Endothelial cell of umbilical vein (primary cell): Measurements from ENCODE around the gene SERTAD1. TPM values are rescaled to one million over a fixed set of nuclear protein-coding genes. Genes with fewer than 3 reads are reported as not detected.
"Not testable (repeated sequence)": the region's sequence is repeated elsewhere in the genome, so short reads cannot be mapped to it uniquely, and the experiment has no call there.

ENCODE experiments used
- BruUV-seq: library from RNA; stranded (reverse); fragments of 400-500 nt; replicated peaks from 2 replicates; lab custom pipeline; 2021; lab: Mats Ljungman, UMichigan
- CTCF ChIA-PET: fragments of 300-600, 350-600 bp; sonication (Branson Sonifier 250); formaldehyde crosslinking; loops from one replicate; lab custom pipeline; 2021; ENCODE audit warnings: antibody characterized with exemption, inconsistent platforms; lab: Charles Lee
- POLR2A ChIA-PET: fragments of 300-600, 350-600 bp; sonication (Branson Sonifier 250); formaldehyde crosslinking; loops from one replicate; lab custom pipeline; 2021; ENCODE audit warnings: antibody characterized with exemption, inconsistent platforms; lab: Charles Lee
- DNase-seq: peaks from one replicate; pipeline ENCODE4 v3.0.0-alpha.2; 2011; ENCODE audit warnings: low read depth, low spot score
- FAIRE-seq: peaks from 2 replicates; lab custom pipeline; 2011; peaks lifted over from hg19 to GRCh38; lab: Jason Lieb, UNC
- H2AFZ ChIP-seq: 2 replicates; pipeline ENCODE4 v1.6.0; 2012; ENCODE audit warnings: low read depth, low read length, control low read depth, inconsistent platforms
- H3K27ac ChIP-seq: 2 replicates; pipeline ENCODE4 v1.5.1; 2011; ENCODE audit warnings: low read depth, mild to moderate bottlenecking, control low read depth, low read length, moderate library complexity; ENCODE audit not compliant: insufficient read depth
- H3K27me3 ChIP-seq, 2 experiments: 2 replicates each; pipeline versions ENCODE4 v1.6.0 to v1.6.1; 2011; ENCODE audit warnings: low read length in 2 of 2, mixed read lengths in 1 of 2; ENCODE audit not compliant: control insufficient read depth in 2 of 2, insufficient read depth in 2 of 2
- H3K36me3 ChIP-seq, 2 experiments: 2 replicates in 1 of 2; 3 replicates in 1 of 2; pipeline ENCODE4 v1.5.1; 2011; ENCODE audit warnings: low read length in 2 of 2, mild to moderate bottlenecking in 1 of 2, moderate library complexity in 1 of 2; ENCODE audit not compliant: control insufficient read depth in 2 of 2, insufficient read depth in 2 of 2; ENCODE audit errors: extremely low read depth in 1 of 2
- H3K4me1 ChIP-seq: 3 replicates; pipeline ENCODE4 v1.5.1; 2011; ENCODE audit warnings: mild to moderate bottlenecking, low read length; ENCODE audit not compliant: control insufficient read depth, insufficient read depth; ENCODE audit errors: extremely low read depth
- H3K4me2 ChIP-seq: 2 replicates; pipeline ENCODE4 v1.6.1; 2011; ENCODE audit warnings: low read length, control low read depth, mixed read lengths; ENCODE audit not compliant: insufficient read depth
- H3K4me3 ChIP-seq, 3 experiments: fragments of 200-600 bp in 1 of 3; sonication (generic), shearing (Covaris generic) in 1 of 3; replicated peaks in 1 of 3; 2 replicates each; pipeline ENCODE4 v1.5.1; 2011 to 2016; ENCODE audit warnings: control low read depth in 3 of 3, low read length in 3 of 3, mild to moderate bottlenecking in 2 of 3, inconsistent platforms in 1 of 3, low read depth in 1 of 3, moderate library complexity in 1 of 3; ENCODE audit not compliant: insufficient read depth in 1 of 3
- H3K79me2 ChIP-seq: 2 replicates; pipeline ENCODE4 v1.6.0; 2012; ENCODE audit warnings: low read length, inconsistent platforms; ENCODE audit not compliant: control insufficient read depth, insufficient read depth
- H3K9ac ChIP-seq: replicated peaks from 2 replicates; pipeline ENCODE3; 2011; ENCODE audit warnings: low read length, control low read depth; ENCODE audit not compliant: insufficient read depth; ENCODE audit errors: extremely low read depth
- H3K9me1 ChIP-seq: replicated peaks from 3 replicates; pipeline ENCODE4 v1.6.0; 2011; ENCODE audit warnings: mild to moderate bottlenecking, low read length; ENCODE audit not compliant: control insufficient read depth, insufficient read depth; ENCODE audit errors: extremely low read depth
- H3K9me3 ChIP-seq: replicated peaks from 2 replicates; pipeline ENCODE4 v1.5.1; 2012; ENCODE audit warnings: low read length, inconsistent platforms; ENCODE audit not compliant: control insufficient read depth, insufficient read depth
- H4K20me1 ChIP-seq: replicated peaks from 2 replicates; pipeline ENCODE3; 2011; ENCODE audit warnings: mild to moderate bottlenecking, low read length; ENCODE audit not compliant: control insufficient read depth, insufficient read depth; ENCODE audit errors: extremely low read depth
- GATA2 ChIP-seq: IDR thresholded peaks from 2 replicates; pipeline ENCODE4 v1.7.0; 2011; ENCODE audit warnings: low read depth, mild to moderate bottlenecking, moderate library complexity, mixed read lengths, low read length; ENCODE audit not compliant: insufficient read length, insufficient read depth
- POLR2AphosphoS5 ChIP-seq: IDR thresholded peaks from 2 replicates; pipeline ENCODE4 v1.6.1; 2012; ENCODE audit warnings: low read depth, mild to moderate bottlenecking, control low read depth, low read length, moderate library complexity; ENCODE audit not compliant: insufficient read depth
- dilution Hi-C: fragments of 300-500 bp; cut with MboI; formaldehyde crosslinking; loops from one replicate; pipeline ENCODE4 v1.15.0; 2019; ENCODE audit warnings: low sequenced_read_pairs; ENCODE audit not compliant: extremely low pct_ligation_motif_present
- intact Hi-C: fragments of 100-400 bp; cut with micrococcal nuclease; formaldehyde crosslinking; loops from one replicate; pipeline ENCODE4 v1.10.0; 2022
- polyA plus RNA-seq, 4 experiments: library from polyadenylated mRNA; depleted of rRNA in 3 of 4; stranded (reverse) in 3 of 4; unstranded in 1 of 4; fragments of >200 nt; gene quantifications; 2 replicates each; pipeline versions ENCODE4 v1.2.1 to v1.2.3, GENCODE V29; 2011 to 2012; ENCODE audit warnings: missing spikeins in 1 of 4
- total RNA-seq: library from RNA; stranded (reverse); gene quantifications from 2 replicates; pipeline ENCODE4 v1.2.3, GENCODE V29; 2021
- TF ChIP-seq, protein P1 (sequence below): IDR thresholded peaks from 2 replicates; pipeline ENCODE4 v1.6.1; 2011; ENCODE audit not compliant: insufficient read depth, insufficient read length

SERTAD1 gene
- total and polyA plus RNA-seq, 2 donors (not counting 3 experiments of a cell fraction or from before 2014, with no cell fraction given): 8.8 to 15.3 TPM

DNA sequence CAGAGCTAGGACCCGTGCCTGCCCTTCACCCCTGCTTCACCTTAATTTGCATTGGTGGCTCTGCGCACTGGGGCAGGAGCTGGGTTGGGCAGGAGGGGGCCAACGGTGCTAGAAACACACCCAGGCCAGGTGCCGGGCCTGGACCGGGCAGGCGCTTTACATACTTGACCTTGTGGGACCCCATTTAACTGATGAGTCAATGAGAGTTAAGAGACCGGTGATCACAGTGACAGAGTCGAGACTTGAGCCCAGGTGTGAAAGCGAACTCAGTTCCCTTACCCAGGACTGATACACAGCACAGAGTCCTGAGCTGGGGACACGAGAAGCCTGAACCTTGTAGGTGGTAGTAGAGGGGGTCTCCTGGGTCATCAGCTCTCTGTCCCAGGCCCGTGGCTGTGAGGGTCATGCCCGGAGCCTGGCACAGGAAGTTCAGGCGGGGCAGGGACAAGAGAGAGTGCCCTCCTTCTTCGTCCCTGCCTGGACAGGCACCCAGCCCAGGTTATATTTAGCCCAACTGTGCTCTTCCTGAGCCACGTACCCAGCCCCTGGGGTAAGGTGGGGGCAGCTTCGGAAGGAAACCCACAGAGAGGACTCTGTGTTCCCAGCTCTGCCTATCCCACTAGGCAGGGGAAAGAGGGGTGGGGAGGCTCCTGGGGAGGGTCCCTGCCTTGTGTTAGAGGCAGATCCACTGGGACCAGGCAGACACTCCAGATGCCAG is 14.5 kb downstream of the SERTAD1 start:
- no peaks in the 10 kb centered on the region for H3K9me3 ChIP-seq
- H3K4me2 ChIP-seq: no peak overlapping the region
- no peak for TF ChIP-seq GATA2
- H2AFZ ChIP-seq: no peak overlapping the region
- H4K20me1 ChIP-seq: no peaks in the 10 kb centered on the region
- CTCF ChIA-PET: interaction anchor here (1.8 kb wide), 1 partner anchor 9 kb away, joined by 12 read pairs; no protein-coding TSS in a partner anchor
- H3K9me1 ChIP-seq: no peaks in the 10 kb centered on the region
- H3K27ac ChIP-seq: no peak overlapping the region
- DNase-seq: no peak
- no peak overlapping the region for H3K4me3 ChIP-seq
- no peaks in the 10 kb centered on the region for H3K4me1 ChIP-seq
- POLR2A ChIA-PET: no interaction called here
- no peak for FAIRE-seq
- BruUV-seq: no TSS peak
- H3K36me3 ChIP-seq: no peaks in the 10 kb centered on the region
- no peak overlapping the region for H3K9ac ChIP-seq
- intact Hi-C loops: no loop called here
- dilution Hi-C loops: no loop called here
- H3K27me3 ChIP-seq: no peaks in the 10 kb centered on the region
- no peaks in the 10 kb centered on the region for H3K79me2 ChIP-seq

DNA sequence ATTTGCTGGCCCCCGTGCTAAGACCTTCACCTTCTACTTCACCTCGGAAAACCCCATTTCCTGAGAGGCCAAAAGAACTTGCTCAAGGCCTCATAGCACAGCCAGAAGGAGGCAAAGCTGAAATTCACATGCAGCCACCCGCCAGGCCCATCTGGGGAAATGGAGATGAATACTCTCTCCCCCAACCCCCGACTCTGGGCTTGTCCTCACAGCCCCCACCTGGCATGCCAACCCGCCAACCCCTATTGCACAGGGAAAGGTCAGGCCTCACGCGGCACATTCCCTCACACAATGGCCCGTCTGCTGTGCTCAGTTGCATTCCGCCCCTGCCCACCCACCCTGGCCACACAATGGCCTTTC is 15.8 kb downstream of the SERTAD1 start:
- no peaks in the 10 kb centered on the region for H3K9me1 ChIP-seq
- no peak overlapping the region for H3K4me3 ChIP-seq
- dilution Hi-C loops (no loop called here), intact Hi-C loops (no loop called here)
- no peaks in the 10 kb centered on the region for H3K9me3 ChIP-seq
- no peaks in the 10 kb centered on the region for H3K4me1 ChIP-seq
- H4K20me1 ChIP-seq: no peaks in the 10 kb centered on the region
- POLR2A ChIA-PET: no interaction called here
- TF ChIP-seq, protein P1, sequence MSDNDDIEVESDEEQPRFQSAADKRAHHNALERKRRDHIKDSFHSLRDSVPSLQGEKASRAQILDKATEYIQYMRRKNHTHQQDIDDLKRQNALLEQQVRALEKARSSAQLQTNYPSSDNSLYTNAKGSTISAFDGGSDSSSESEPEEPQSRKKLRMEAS: no peak
- no peak for TF ChIP-seq POLR2AphosphoS5
- no peaks in the 10 kb centered on the region for H3K79me2 ChIP-seq
- H3K36me3 ChIP-seq: no peaks in the 10 kb centered on the region
- no peaks in the 10 kb centered on the region for H3K27me3 ChIP-seq
- no peak overlapping the region for H2AFZ ChIP-seq
- FAIRE-seq: no peak
- no peak overlapping the region for H3K9ac ChIP-seq
- no peak overlapping the region for H3K27ac ChIP-seq
- no peak for DNase-seq
- CTCF ChIA-PET: no interaction called here
- BruUV-seq: no TSS peak
- no peak overlapping the region for H3K4me2 ChIP-seq

DNA sequence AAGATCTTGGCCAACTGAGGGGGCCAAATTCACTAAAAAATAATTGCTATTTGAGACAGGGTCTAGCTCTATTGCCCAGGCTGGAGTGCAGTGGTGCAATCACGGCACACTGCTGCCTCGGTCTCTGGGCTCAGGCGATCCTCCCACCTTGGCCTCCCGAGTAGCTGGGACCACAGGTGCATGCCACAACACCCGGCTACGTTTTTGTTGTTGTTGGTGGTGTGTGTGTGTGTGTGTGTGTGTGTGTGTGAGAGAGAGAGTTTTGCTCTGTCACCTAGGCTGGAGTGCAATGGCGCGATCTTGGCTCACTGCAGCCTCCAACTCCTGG is 17.2 kb downstream of the SERTAD1 start:
- dilution Hi-C loops, H3K9ac ChIP-seq, DNase-seq, H4K20me1 ChIP-seq, H3K27ac ChIP-seq, FAIRE-seq, H3K36me3 ChIP-seq, H3K9me1 ChIP-seq, H3K4me3 ChIP-seq, BruUV-seq, intact Hi-C loops, H3K4me2 ChIP-seq, POLR2A ChIA-PET, H2AFZ ChIP-seq, H3K79me2 ChIP-seq, H3K4me1 ChIP-seq, H3K9me3 ChIP-seq, H3K27me3 ChIP-seq: not testable (repeated sequence)
- CTCF ChIA-PET: interaction anchor here (0.9 to 2.2 kb wide), 3 partner anchors 12 to 35 kb away, joined by 3 to 9 read pairs (median 4); no protein-coding TSS in a partner anchor
